GM19240 (cell line): ENCODE measurements around the gene PPFIBP2.

Source experiments
- DNase-seq: peaks from one replicate; pipeline ENCODE4 v3.0.0; 2011; ENCODE audit warnings: low spot score; ENCODE audit not compliant: insufficient read length

Gene PPFIBP2

GRCh38 chr11:7622721-7623120 is 108.9 kb downstream of the PPFIBP2 start:
- DNase-seq, result no peak

- no peak for DNase-seq
Observed at GRCh38 chr11:7628660-7629059, 114.9 kb downstream of the PPFIBP2 start.

- no peak for DNase-seq
Observed at GRCh38 chr11:7630002-7630401, 116.2 kb downstream of the PPFIBP2 start.

- DNase-seq, result no peak
Observed at GRCh38 chr11:7632211-7632610, 118.4 kb downstream of the PPFIBP2 start.

- DNase-seq, result no peak
Observed at GRCh38 chr11:7635137-7635536, 121.3 kb downstream of the PPFIBP2 start.

- no peak for DNase-seq
Observed at GRCh38 chr11:7635708-7636107, 121.9 kb downstream of the PPFIBP2 start.

GRCh38 chr11:7636350-7636749 is 122.6 kb downstream of the PPFIBP2 start:
- no peak for DNase-seq

GRCh38 chr11:7637447-7638157 is 123.8 kb downstream of the PPFIBP2 start:
- DNase-seq, result no peak

- no peak for DNase-seq
Observed at GRCh38 chr11:7638710-7639642, 125.2 kb downstream of the PPFIBP2 start.

- no peak for DNase-seq
Observed at GRCh38 chr11:7639643-7640025, 125.8 kb downstream of the PPFIBP2 start.

- DNase-seq, result no peak
Observed at GRCh38 chr11:7640816-7641215, 127.0 kb downstream of the PPFIBP2 start.

GRCh38 chr11:7642747-7643146 is 128.9 kb downstream of the PPFIBP2 start:
- DNase-seq, result no peak

GRCh38 chr11:7643314-7643713 is 129.5 kb downstream of the PPFIBP2 start:
- DNase-seq, result no peak

- no peak for DNase-seq
Observed at GRCh38 chr11:7645206-7645605, 131.4 kb downstream of the PPFIBP2 start.

GRCh38 chr11:7646866-7647265 is 133.1 kb downstream of the PPFIBP2 start:
- DNase-seq, result no peak

GRCh38 chr11:7648264-7648663 is 134.5 kb downstream of the PPFIBP2 start:
- no peak for DNase-seq

GRCh38 chr11:7651140-7651551 is 137.3 kb downstream of the PPFIBP2 start:
- no peak for DNase-seq

- DNase-seq, result no peak
Observed at GRCh38 chr11:7651700-7652099, 137.9 kb downstream of the PPFIBP2 start.

GRCh38 chr11:7654195-7654705 is 140.5 kb downstream of the PPFIBP2 start:
- DNase-seq, result no peak

- DNase-seq, result no peak
Observed at GRCh38 chr11:7655253-7656217, 141.7 kb downstream of the PPFIBP2 start.

GRCh38 chr11:7656704-7657103 is 142.9 kb downstream of the PPFIBP2 start:
- DNase-seq, result no peak
